ENCODE data around the gene B3GLCT. TPM values are rescaled to one million over a fixed set of nuclear protein-coding genes. Genes with fewer than 3 reads are reported as not detected.

B3GLCT gene
- total and polyA plus RNA-seq, 10 of the 15 experiments (the other 5 are each of a cell fraction or from before 2014, with no cell fraction given) = 0.07 to 0.89 (median 0.25) TPM

DNA sequence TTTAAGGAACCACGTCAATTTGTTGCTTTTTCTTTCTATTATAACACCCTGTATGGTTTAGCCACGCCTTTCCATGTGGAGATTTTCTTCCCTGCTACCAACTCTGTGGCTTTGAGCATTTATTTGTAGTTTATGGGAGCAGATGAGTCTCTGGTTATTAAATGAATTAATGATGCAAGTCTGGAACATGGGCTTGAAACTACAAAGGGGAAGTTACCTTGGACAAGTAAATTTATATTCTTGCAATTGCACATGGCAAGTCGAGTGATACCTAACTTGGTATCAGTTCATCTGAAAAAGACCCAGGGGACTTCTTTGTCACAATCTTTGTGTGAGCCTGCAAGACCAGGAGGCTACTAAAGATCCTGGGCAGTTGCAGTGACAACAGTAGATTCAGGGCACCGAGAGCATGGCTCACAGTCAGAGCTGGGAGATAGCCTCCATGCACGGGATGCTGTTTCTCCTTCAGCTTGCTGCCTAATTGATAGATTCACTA is 24.4 kb downstream of the B3GLCT start:
- no peak for FAIRE-seq

GRCh38 chr13:31224963-31225559 is 25.3 kb downstream of the B3GLCT start:
- Histone ChIP-seq H3K4me2 (ENCODE audit: control insufficient read depth, insufficient read depth) (no peak overlapping the region), H3K27me3 (replicated peaks in 1 of 2; ENCODE audit: control insufficient read depth in 2 of 2, insufficient read depth in 2 of 2, low read length in 1 of 2) (no peaks in the 10 kb centered on the region), H3K27ac (ENCODE audit: control insufficient read depth, insufficient read depth) (no peak overlapping the region), H3K4me1 (ENCODE audit: control insufficient read depth, insufficient read depth, low read length) (no peaks in the 10 kb centered on the region), H4K20me1 (ENCODE audit: control insufficient read depth, insufficient read depth) (no peaks in the 10 kb centered on the region), H3K79me2 (ENCODE audit: control insufficient read depth, insufficient read depth, low read length) (no peaks in the 10 kb centered on the region), H3K9ac (ENCODE audit: control insufficient read depth, insufficient read depth, low read length) (no peak overlapping the region), H3K9me3 (replicated peaks; ENCODE audit: control insufficient read depth, insufficient read depth, low read length) (no peaks in the 10 kb centered on the region), H2AFZ (ENCODE audit: control insufficient read depth, low read depth, low read length) (no peak overlapping the region), H3K36me3 (ENCODE audit: control insufficient read depth in 2 of 2, insufficient read depth in 2 of 2, low read length in 1 of 2) (no peaks in the 10 kb centered on the region), H3K4me3 (no peak overlapping the region)
- ATAC-seq (no peak), DNase-seq (ENCODE audit: low read depth, low spot score) (no peak), FAIRE-seq (no peak)
- BruUV-seq (replicated peaks) = no TSS peak
- intact Hi-C loops (cut with micrococcal nuclease; ENCODE audit: unreplicated experiment) = no loop called here
- POLR2A ChIA-PET = no interaction called here
- 3% methylated on average over 2 of the region's 2 CpGs for WGBS (ENCODE audit: insufficient coverage, insufficient replicate concordance, low lambda C conversion rate, missing lambda C conversion rate)
- RAD21 ChIA-PET (ENCODE audit: unreplicated experiment) = no interaction called here
- SMC1A ChIA-PET (ENCODE audit: uncharacterized antibody, unreplicated experiment) = interaction anchor here (0.9 kb wide), 1 partner anchor 196 kb away, joined by 3 read pairs; no protein-coding TSS in a partner anchor
- in situ Hi-C loops (cut with MboI) = no loop called here
- CTCF ChIA-PET = interaction anchor here (0.6 to 4.0 kb wide), 2 partner anchors 12 to 19 kb away, joined by 3 to 23 read pairs; no protein-coding TSS in a partner anchor
- TF ChIP-seq, protein P1, sequence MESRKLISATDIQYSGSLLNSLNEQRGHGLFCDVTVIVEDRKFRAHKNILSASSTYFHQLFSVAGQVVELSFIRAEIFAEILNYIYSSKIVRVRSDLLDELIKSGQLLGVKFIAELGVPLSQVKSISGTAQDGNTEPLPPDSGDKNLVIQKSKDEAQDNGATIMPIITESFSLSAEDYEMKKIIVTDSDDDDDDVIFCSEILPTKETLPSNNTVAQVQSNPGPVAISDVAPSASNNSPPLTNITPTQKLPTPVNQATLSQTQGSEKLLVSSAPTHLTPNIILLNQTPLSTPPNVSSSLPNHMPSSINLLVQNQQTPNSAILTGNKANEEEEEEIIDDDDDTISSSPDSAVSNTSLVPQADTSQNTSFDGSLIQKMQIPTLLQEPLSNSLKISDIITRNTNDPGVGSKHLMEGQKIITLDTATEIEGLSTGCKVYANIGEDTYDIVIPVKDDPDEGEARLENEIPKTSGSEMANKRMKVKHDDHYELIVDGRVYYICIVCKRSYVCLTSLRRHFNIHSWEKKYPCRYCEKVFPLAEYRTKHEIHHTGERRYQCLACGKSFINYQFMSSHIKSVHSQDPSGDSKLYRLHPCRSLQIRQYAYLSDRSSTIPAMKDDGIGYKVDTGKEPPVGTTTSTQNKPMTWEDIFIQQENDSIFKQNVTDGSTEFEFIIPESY (IDR thresholded peaks at IDR 0.05) = no peak
- TF ChIP-seq ZSCAN29 (IDR thresholded peaks at IDR 0.05) = no peak
- no peak for TF ChIP-seq CBX5 (IDR thresholded peaks at IDR 0.05; ENCODE audit: low read depth)
- no peak for TF ChIP-seq CTCF (IDR thresholded peaks at IDR 0.05 in 2 of 3, conservative IDR thresholded peaks at IDR 0.05 in 1 of 3; ENCODE audit: control insufficient read depth in 2 of 3, extremely low read depth in 1 of 3, insufficient read depth in 1 of 3, low read depth in 3 of 3, low read length in 3 of 3)
- TF ChIP-seq NRF1 (conservative IDR thresholded peaks at IDR 0.05; ENCODE audit: low read depth, low read length) = no peak
- no peak for TF ChIP-seq POLR2A (IDR thresholded peaks at IDR 0.05; ENCODE audit: low read depth, low read length)
- TF ChIP-seq CBX3 (IDR thresholded peaks at IDR 0.05; ENCODE audit: borderline replicate concordance, low read depth) = no peak

More for the DNA sequence above, 24.4 kb downstream of the B3GLCT start:
- H4K20me1 ChIP-seq (ENCODE audit: control insufficient read depth, insufficient read depth) = no peaks in the 10 kb centered on the region
- ATAC-seq (peak; percentile 40; the same call in 2 of the 3 replicates), DNase-seq (ENCODE audit: low read depth, low spot score) (no peak)
- H3K27me3 ChIP-seq (replicated peaks in 1 of 2; ENCODE audit: control insufficient read depth in 2 of 2, insufficient read depth in 2 of 2, low read length in 1 of 2) = no peaks in the 10 kb centered on the region; a peak in 1 of 4 replicates
- CTCF ChIA-PET = interaction anchor here (4.0 kb wide), 1 partner anchor 12 kb away, joined by 23 read pairs; no protein-coding TSS in a partner anchor
- in situ Hi-C loops (cut with MboI) (no loop called here), intact Hi-C loops (cut with micrococcal nuclease; ENCODE audit: unreplicated experiment) (no loop called here)
- no peak overlapping the region for H2AFZ ChIP-seq (ENCODE audit: control insufficient read depth, low read depth, low read length)
- no peaks in the 10 kb centered on the region for H3K4me1 ChIP-seq (ENCODE audit: control insufficient read depth, insufficient read depth, low read length)
- no peaks in the 10 kb centered on the region for H3K79me2 ChIP-seq (ENCODE audit: control insufficient read depth, insufficient read depth, low read length)
- RAD21 ChIA-PET (ENCODE audit: unreplicated experiment) = no interaction called here
- no TSS peak for BruUV-seq (replicated peaks)
- no peaks in the 10 kb centered on the region for H3K9me3 ChIP-seq (replicated peaks; ENCODE audit: control insufficient read depth, insufficient read depth, low read length)
- H3K4me2 ChIP-seq (ENCODE audit: control insufficient read depth, insufficient read depth) = no peak overlapping the region
- SMC1A ChIA-PET (ENCODE audit: uncharacterized antibody, unreplicated experiment) = interaction anchor here (0.6 to 0.9 kb wide), 2 partner anchors 197 to 200 kb away, joined by 3 read pairs; no protein-coding TSS in a partner anchor
- TF ChIP-seq, protein P2, sequence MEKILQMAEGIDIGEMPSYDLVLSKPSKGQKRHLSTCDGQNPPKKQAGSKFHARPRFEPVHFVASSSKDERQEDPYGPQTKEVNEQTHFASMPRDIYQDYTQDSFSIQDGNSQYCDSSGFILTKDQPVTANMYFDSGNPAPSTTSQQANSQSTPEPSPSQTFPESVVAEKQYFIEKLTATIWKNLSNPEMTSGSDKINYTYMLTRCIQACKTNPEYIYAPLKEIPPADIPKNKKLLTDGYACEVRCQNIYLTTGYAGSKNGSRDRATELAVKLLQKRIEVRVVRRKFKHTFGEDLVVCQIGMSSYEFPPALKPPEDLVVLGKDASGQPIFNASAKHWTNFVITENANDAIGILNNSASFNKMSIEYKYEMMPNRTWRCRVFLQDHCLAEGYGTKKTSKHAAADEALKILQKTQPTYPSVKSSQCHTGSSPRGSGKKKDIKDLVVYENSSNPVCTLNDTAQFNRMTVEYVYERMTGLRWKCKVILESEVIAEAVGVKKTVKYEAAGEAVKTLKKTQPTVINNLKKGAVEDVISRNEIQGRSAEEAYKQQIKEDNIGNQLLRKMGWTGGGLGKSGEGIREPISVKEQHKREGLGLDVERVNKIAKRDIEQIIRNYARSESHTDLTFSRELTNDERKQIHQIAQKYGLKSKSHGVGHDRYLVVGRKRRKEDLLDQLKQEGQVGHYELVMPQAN (conservative IDR thresholded peaks at IDR 0.05) = no peak
- TF ChIP-seq ZNF24 (IDR thresholded peaks at IDR 0.05) (peak; percentile 95), KAT2A (conservative IDR thresholded peaks at IDR 0.05; ENCODE audit: control insufficient read depth, low read depth, low read length) (no peak)
- H3K4me3 ChIP-seq = no peak overlapping the region
- 13% methylated on average over 5 of the region's 5 CpGs for WGBS (ENCODE audit: insufficient coverage, insufficient replicate concordance, low lambda C conversion rate, missing lambda C conversion rate)
- POLR2A ChIA-PET = no interaction called here
- H3K36me3 ChIP-seq (ENCODE audit: control insufficient read depth in 2 of 2, insufficient read depth in 2 of 2, low read length in 1 of 2) = no peaks in the 10 kb centered on the region
- no peak overlapping the region for H3K27ac ChIP-seq (ENCODE audit: control insufficient read depth, insufficient read depth)
- H3K9ac ChIP-seq (ENCODE audit: control insufficient read depth, insufficient read depth, low read length) = no peak overlapping the region
